Karpas-422 (cell line): Measurements from ENCODE around the gene ITGB3BP. TPM values are rescaled to one million over a fixed set of nuclear protein-coding genes. Genes with fewer than 3 reads are reported as not detected.
"Not testable (repeated sequence)": the region's sequence is repeated elsewhere in the genome, so short reads cannot be mapped to it uniquely, and the experiment has no call there.

ENCODE experiments used
- DNase-seq: peaks from one replicate; pipeline ENCODE4 v3.0.0-alpha.2; 2015
- H2AFZ ChIP-seq: fragments of 200-600 bp; sonication (generic); 2 replicates; pipeline ENCODE4 v1.6.1; 2014; ENCODE audit warnings: antibody characterized with exemption, low read length, mixed read lengths
- H3K27ac ChIP-seq: fragments of 200-600 bp; sonication (generic); 2 replicates; pipeline ENCODE4 v1.5.1; 2014; ENCODE audit warnings: mild to moderate bottlenecking, low read length, moderate library complexity
- H3K27me3 ChIP-seq: fragments of 200-600 bp; sonication (generic); 2 replicates; pipeline ENCODE4 v1.6.1; 2014; ENCODE audit warnings: low read length, mixed read lengths
- H3K36me3 ChIP-seq: fragments of 200-600 bp; sonication (generic); 2 replicates; pipeline ENCODE4 v1.6.1; 2014; ENCODE audit warnings: low read length, mixed read lengths; ENCODE audit not compliant: insufficient read depth
- H3K4me1 ChIP-seq: fragments of 200-600 bp; sonication (generic); 2 replicates; pipeline ENCODE4 v1.6.1; 2014; ENCODE audit warnings: mild to moderate bottlenecking, low read length, mixed read lengths
- H3K4me2 ChIP-seq: fragments of 200-600 bp; sonication (generic); 2 replicates; pipeline ENCODE4 v1.6.1; 2014; ENCODE audit warnings: low read length, low read depth, mild to moderate bottlenecking; ENCODE audit not compliant: poor library complexity, severe bottlenecking
- H3K4me3 ChIP-seq: fragments of 200-600 bp; sonication (generic); 2 replicates; pipeline ENCODE4 v1.5.1; 2014; ENCODE audit warnings: mild to moderate bottlenecking, antibody characterized with exemption, low read length, mixed read lengths
- H3K79me2 ChIP-seq: fragments of 200-600 bp; sonication (generic); 2 replicates; pipeline ENCODE4 v1.6.1; 2014; ENCODE audit warnings: mild to moderate bottlenecking, low read length, mixed read lengths
- H3K9ac ChIP-seq: fragments of 200-600 bp; sonication (generic); 2 replicates; pipeline ENCODE4 v1.6.0; 2014; ENCODE audit warnings: low read length
- H3K9me2 ChIP-seq: fragments of 200-600 bp; sonication (generic), shearing (Covaris generic); replicated peaks from 2 replicates; pipeline ENCODE4 v1.6.0; 2014; ENCODE audit warnings: mild to moderate bottlenecking, low read length, moderate library complexity; ENCODE audit not compliant: insufficient read depth
- H3K9me3 ChIP-seq: fragments of 300-700, 200-600 bp; sonication (generic); 2 replicates; pipeline ENCODE4 v1.6.1; 2014; ENCODE audit warnings: low read length, mixed read lengths
- H4K20me1 ChIP-seq: fragments of 200-600 bp; sonication (generic); 2 replicates; pipeline ENCODE4 v1.6.1; 2014; ENCODE audit warnings: mild to moderate bottlenecking, antibody characterized with exemption, low read length, low read depth; ENCODE audit not compliant: insufficient read depth
- total RNA-seq: library from RNA; depleted of rRNA; stranded (reverse); fragments of >200 nt; shearing (Covaris generic); gene quantifications from 2 replicates; pipeline ENCODE4 v1.2.3, GENCODE V29; 2014; ENCODE audit warnings: low replicate concordance

ITGB3BP gene
- total RNA-seq, 1 experiment from 2014 or later, result 104 TPM

- DNase-seq, result no peak
- H3K4me2 ChIP-seq, result no peak overlapping the region
These were observed 21.8 kb downstream of the ITGB3BP start for GRCh38 chr1:63501256-63501655.

GRCh38 chr1:63498106-63498505 is 24.9 kb downstream of the ITGB3BP start:
- no peak overlapping the region for H3K4me3 ChIP-seq
- H3K79me2 ChIP-seq, result peaks cover 86% of the 10 kb centered on the region
- no peaks in the 10 kb centered on the region for H4K20me1 ChIP-seq
- no peak for DNase-seq
- no peak overlapping the region for H2AFZ ChIP-seq
- H3K9ac ChIP-seq, result no peak overlapping the region
- peaks cover 28% of the 10 kb centered on the region for H3K36me3 ChIP-seq
- H3K4me2 ChIP-seq, result no peak overlapping the region
- no peaks in the 10 kb centered on the region for H3K27me3 ChIP-seq
- no peaks in the 10 kb centered on the region for H3K9me3 ChIP-seq
- no peaks in the 10 kb centered on the region for H3K4me1 ChIP-seq
- H3K27ac ChIP-seq, result no peak overlapping the region
- H3K9me2 ChIP-seq, result no peaks in the 10 kb centered on the region

More at GRCh38 chr1:63501256-63501655, 21.8 kb downstream of the ITGB3BP start:
- Histone ChIP-seq H3K9me2 (no peaks in the 10 kb centered on the region), H3K4me3 (no peak overlapping the region), H3K4me1 (no peaks in the 10 kb centered on the region), H3K27ac (no peak overlapping the region), H3K79me2 (peaks cover 56% of the 10 kb centered on the region), H3K36me3 (peaks cover 29% of the 10 kb centered on the region), H3K9ac (no peak overlapping the region), H4K20me1 (no peaks in the 10 kb centered on the region), H2AFZ (no peak overlapping the region), H3K27me3 (no peaks in the 10 kb centered on the region), H3K9me3 (no peaks in the 10 kb centered on the region)

- Histone ChIP-seq H3K9me3 (no peaks in the 10 kb centered on the region), H3K9me2 (no peaks in the 10 kb centered on the region), H3K9ac (no peak overlapping the region), H3K36me3 (peaks cover 28% of the 10 kb centered on the region), H2AFZ (no peak overlapping the region), H3K27ac (no peak overlapping the region), H3K27me3 (no peaks in the 10 kb centered on the region), H3K4me1 (no peaks in the 10 kb centered on the region), H3K4me3 (no peak overlapping the region), H4K20me1 (no peaks in the 10 kb centered on the region), H3K4me2 (no peak overlapping the region), H3K79me2 (peaks cover 92% of the 10 kb centered on the region)
- DNase-seq, result no peak
These were observed 25.4 kb downstream of the ITGB3BP start for GRCh38 chr1:63497577-63497976.

GRCh38 chr1:63487336-63488065 is 35.5 kb downstream of the ITGB3BP start:
- Histone ChIP-seq H3K9me2 (no peaks in the 10 kb centered on the region), H3K4me2 (no peak overlapping the region), H3K9ac (no peak overlapping the region)

GRCh38 chr1:63486629-63487028 is 36.4 kb downstream of the ITGB3BP start:
- Histone ChIP-seq H3K4me3 (no peak overlapping the region), H3K9me3 (no peaks in the 10 kb centered on the region), H3K9me2 (no peaks in the 10 kb centered on the region), H3K79me2 (peaks cover 72% of the 10 kb centered on the region), H3K9ac (no peak overlapping the region), H3K4me1 (no peaks in the 10 kb centered on the region; the same call in 1 of the 2 replicates), H4K20me1 (no peaks in the 10 kb centered on the region), H3K4me2 (no peak overlapping the region), H3K27ac (no peak overlapping the region), H3K36me3 (peaks cover 8% of the 10 kb centered on the region; the same call in 1 of the 2 replicates), H3K27me3 (no peaks in the 10 kb centered on the region), H2AFZ (no peak overlapping the region)
- no peak for DNase-seq

More at GRCh38 chr1:63487336-63488065, 35.5 kb downstream of the ITGB3BP start:
- Histone ChIP-seq H3K4me1 (no peaks in the 10 kb centered on the region; the same call in 1 of the 2 replicates), H3K27me3 (no peaks in the 10 kb centered on the region), H3K36me3 (peaks cover 8% of the 10 kb centered on the region; the same call in 1 of the 2 replicates), H3K4me3 (no peak overlapping the region), H4K20me1 (no peaks in the 10 kb centered on the region), H2AFZ (no peak overlapping the region), H3K79me2 (peaks cover 79% of the 10 kb centered on the region), H3K27ac (no peak overlapping the region), H3K9me3 (no peaks in the 10 kb centered on the region)
- no peak for DNase-seq

- Histone ChIP-seq H3K79me2 (peaks cover 43% of the 10 kb centered on the region), H3K4me1 (no peaks in the 10 kb centered on the region), H4K20me1 (no peaks in the 10 kb centered on the region), H2AFZ (no peak overlapping the region), H3K36me3 (peaks cover 36% of the 10 kb centered on the region), H3K9ac (no peak overlapping the region), H3K27ac (no peak overlapping the region), H3K4me2 (no peak overlapping the region), H3K9me2 (no peaks in the 10 kb centered on the region; the same call in 1 of the 2 replicates), H3K9me3 (no peaks in the 10 kb centered on the region), H3K27me3 (no peaks in the 10 kb centered on the region), H3K4me3 (no peak overlapping the region)
- no peak for DNase-seq
These were observed 43.0 kb downstream of the ITGB3BP start for GRCh38 chr1:63480057-63480456.

GRCh38 chr1:63475761-63476160 is 47.3 kb downstream of the ITGB3BP start:
- Histone ChIP-seq H2AFZ (no peak overlapping the region), H3K27ac (no peak overlapping the region), H3K79me2 (peaks cover 20% of the 10 kb centered on the region), H3K9ac (no peak overlapping the region), H4K20me1 (no peaks in the 10 kb centered on the region), H3K4me2 (no peak overlapping the region), H3K9me3 (no peaks in the 10 kb centered on the region), H3K9me2 (no peaks in the 10 kb centered on the region; the same call in 1 of the 2 replicates), H3K27me3 (no peaks in the 10 kb centered on the region), H3K4me1 (no peaks in the 10 kb centered on the region), H3K36me3 (peaks cover 35% of the 10 kb centered on the region), H3K4me3 (no peak overlapping the region)
- no peak for DNase-seq

- H2AFZ ChIP-seq, H3K9ac ChIP-seq: not testable (repeated sequence)
These were observed 54.3 kb downstream of the ITGB3BP start for GRCh38 chr1:63468683-63469082.

More at GRCh38 chr1:63468683-63469082, 54.3 kb downstream of the ITGB3BP start:
- not testable (repeated sequence) for H3K4me3 ChIP-seq, H3K4me1 ChIP-seq, H3K9me2 ChIP-seq, H3K27me3 ChIP-seq, H3K4me2 ChIP-seq, H4K20me1 ChIP-seq, DNase-seq, H3K27ac ChIP-seq, H3K9me3 ChIP-seq
- peaks cover 13% of the 10 kb centered on the region; the same call in 1 of the 2 replicates for H3K36me3 ChIP-seq
- H3K79me2 ChIP-seq, result peaks cover 29% of the 10 kb centered on the region
